GM21786 (cell line): ENCODE measurements around the gene MERTK.
"Not testable (repeated sequence)": the region's sequence is repeated elsewhere in the genome, so short reads cannot be mapped to it uniquely, and the experiment has no call there.

ENCODE experiments used
- ATAC-seq: cut with Tn5 transposase; IDR thresholded peaks from one replicate; pipeline ENCODE4 v1.9.1; 2021; ENCODE audit not compliant: unreplicated experiment

The MERTK gene

GRCh38 chr2:111944531-111945210, 46.3 kb downstream of the MERTK start:
- ATAC-seq = no peak

DNA sequence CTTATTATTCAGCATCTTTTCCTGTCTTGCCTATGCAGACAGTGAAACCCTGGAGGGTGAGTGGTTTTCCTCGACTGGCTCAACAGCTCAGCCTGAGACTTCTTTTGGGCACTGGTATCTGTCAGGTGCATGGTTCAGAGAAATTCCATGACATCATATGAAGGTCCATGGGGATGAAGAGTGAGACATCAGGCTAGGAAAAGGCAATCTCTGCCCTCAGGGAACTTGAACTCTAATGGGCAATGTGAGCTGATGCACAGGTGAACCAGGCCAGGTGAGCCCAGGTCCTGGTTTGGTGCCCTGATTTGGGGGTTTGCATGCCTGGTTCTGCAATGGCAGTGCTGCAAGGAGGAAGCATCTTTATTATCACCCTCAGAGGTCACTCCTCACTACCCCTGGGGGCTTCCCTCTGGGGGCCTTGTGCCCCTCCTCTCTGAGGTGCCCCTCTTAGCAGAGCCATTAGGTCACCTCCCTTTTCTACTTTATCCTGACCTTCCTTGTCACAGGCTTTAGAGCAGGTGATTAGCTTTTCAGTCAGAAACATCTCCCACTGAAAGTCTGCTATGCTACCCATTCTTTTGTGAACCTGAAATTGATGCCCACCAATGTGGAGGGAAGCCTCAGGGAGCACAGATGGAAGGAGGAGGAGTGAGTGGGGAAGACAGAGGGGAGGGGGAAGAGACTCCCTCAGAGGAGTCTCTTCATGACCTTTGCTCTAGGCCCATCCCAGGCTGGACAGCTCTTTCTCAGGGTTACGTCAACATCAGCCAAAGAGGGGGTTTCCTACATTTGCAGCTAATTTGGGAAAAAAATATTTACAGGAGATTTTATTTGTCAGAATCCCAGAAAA, 47.3 kb downstream of the MERTK start:
- no peak for ATAC-seq

- ATAC-seq = no peak
Measured at GRCh38 chr2:111946294-111947114, 48.1 kb downstream of the MERTK start.

DNA sequence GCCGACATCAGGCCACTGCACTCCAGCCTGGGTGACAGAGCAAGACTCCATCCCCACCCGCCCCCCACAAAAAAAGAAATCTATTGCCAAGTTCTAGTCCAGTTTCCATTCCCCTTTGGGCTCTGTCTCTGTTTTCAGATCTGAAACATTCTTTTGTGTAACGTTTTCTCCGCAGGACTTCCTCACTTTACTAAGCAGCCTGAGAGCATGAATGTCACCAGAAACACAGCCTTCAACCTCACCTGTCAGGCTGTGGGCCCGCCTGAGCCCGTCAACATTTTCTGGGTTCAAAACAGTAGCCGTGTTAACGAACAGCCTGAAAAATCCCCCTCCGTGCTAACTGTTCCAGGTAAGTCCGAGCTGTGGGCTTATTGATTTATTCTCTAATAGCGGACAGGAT, 48.8 kb downstream of the MERTK start:
- ATAC-seq = no peak

DNA sequence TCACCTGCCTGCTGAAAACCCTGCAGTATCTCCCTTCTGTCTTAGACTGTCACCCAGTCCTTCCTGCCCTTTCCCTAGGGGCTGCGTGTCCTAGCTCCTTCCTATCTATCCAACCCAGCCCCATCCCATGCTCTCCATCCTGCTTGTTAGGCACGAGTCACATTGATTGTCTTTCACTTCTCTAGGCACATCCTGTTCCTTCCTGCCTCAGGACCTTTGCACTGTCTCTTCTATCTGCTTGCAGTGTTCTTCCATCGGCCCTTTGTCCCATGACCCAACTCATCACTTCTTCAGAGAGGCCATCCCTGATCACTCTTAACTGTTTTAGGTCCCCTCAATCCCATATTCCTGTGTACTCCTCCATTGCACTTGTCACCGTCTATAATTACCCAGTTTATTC, 50.4 kb downstream of the MERTK start:
- no peak for ATAC-seq

DNA sequence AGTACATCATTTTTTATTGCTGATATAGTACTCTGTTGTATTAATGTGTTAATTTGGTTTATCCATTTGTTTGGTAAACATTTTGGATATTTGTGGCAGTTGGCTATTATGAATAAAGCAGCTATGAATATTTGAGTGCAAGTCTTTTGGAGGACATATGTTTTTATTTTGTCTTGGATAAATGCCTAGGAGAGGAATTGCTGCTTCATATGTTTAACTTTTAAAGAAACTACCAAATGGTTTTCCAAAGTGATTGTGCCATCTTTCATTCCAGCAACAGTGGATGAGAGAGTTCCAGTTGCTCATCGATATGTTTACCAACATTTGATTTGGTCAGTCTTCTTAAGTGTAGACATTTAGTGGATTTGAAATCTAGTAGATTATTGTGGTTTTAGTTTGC, 51.8 kb downstream of the MERTK start:
- ATAC-seq = no peak

DNA sequence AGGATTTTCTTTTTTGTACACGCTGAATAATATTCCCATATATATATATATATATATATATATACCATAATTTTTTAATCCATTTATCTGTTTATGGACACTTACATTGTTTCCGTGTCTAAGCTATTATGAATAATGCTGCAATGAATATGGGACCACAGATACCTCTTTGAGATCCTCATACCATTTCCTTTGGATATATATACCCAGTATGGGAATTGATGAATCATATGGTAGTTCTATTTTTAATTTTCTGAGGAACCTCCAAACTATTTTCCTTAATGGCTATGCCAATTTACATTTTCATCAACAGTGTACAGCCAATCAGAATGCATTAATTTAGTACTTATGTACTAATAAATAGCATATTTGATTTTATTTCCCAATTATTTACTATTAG, 53.1 kb downstream of the MERTK start:
- no peak for ATAC-seq

GRCh38 chr2:111952871-111953452, 54.6 kb downstream of the MERTK start:
- ATAC-seq = no peak

- ATAC-seq = no peak
Measured at GRCh38 chr2:111954602-111955332, 56.4 kb downstream of the MERTK start.

DNA sequence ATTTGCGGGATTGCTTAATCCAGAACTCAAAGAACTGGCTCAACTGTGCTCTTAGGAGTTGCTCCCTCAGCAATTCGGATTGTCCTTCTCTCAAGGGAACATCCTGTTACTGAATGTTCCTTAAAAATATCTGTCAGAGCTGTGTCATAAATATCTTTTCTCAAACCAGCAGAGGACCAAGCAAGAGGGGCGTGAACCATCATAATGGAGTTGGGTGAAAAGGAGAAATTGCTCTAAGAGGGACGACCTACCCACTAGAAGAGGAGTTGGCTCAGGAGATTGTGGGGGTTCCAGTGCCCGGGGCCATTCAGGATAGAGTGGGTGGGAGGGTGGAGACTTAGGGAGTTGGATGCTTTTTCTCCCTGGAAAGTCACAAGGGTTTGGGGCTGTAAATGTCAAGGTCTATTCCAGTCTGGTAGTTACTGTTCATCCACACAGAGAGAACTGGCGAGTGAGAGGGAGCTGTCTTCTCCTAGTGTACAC, 59.5 kb downstream of the MERTK start:
- ATAC-seq = no peak

GRCh38 chr2:111958901-111959300, 60.5 kb downstream of the MERTK start:
- ATAC-seq = no peak

DNA sequence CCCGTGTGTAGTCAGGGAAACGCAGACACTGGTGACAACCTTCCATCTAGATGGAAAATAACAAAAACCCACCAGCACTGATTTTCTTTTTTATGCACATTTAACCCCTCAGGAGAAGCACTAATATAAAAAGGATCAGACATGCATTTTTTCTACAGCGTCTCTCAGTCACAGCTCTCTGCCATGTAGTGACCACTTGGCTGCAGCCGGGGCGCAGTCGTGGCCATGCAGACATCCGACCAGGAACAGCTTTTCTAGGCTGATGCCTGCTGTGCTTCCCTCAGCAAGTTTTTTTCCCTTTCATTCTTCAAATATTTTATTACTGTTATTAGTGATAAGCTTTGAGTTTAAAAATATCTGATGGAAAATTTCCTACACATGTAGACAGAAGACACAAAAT, 63.3 kb downstream of the MERTK start:
- no peak for ATAC-seq

- not testable (repeated sequence) for ATAC-seq
Measured at GRCh38 chr2:111963086-111963485, 64.7 kb downstream of the MERTK start.

- ATAC-seq = not testable (repeated sequence)
Measured at GRCh38 chr2:111963508-111963907, 65.1 kb downstream of the MERTK start.

- ATAC-seq = no peak
Measured at GRCh38 chr2:111965062-111965461, 66.7 kb downstream of the MERTK start.

DNA sequence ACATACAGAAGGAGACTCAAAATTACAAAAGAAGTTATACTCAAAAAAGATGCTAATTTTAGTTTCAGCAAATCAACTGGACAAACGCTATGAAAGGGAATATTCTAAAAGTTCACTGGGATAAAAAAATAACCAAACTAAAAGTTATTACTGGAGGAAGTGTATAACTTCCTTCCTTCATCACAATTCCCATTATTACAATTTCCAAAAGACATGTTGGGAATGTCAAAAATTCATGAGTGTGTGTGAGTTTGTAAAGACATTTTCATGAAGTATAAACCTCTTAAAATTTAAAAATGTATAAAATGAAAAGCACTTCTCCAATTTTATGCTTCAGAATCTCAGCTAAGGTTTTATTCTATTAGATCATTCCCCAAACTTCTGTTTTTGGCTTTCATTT, 67.8 kb downstream of the MERTK start:
- no peak for ATAC-seq

- no peak for ATAC-seq
Measured at GRCh38 chr2:111967018-111967417, 68.6 kb downstream of the MERTK start.

DNA sequence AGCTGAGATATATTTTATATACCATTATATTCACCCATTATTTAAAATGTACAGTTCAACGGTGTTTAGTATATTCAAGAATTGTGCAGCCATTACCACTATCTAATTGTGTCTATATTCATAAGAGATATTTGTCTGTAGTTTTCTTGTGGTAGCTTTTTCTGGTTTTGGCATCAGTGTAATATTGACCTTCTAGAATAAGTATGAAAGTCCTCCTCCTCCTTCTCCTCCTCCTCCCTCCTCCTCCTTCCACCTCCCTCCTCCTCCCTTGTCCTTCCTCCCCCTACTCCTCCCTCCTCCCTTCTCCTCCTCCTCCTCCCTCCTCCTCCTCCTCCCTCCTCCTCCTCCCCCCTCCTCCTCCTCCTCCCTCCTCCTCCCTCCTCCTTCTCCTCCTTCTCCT, 72.0 kb downstream of the MERTK start:
- ATAC-seq = no peak

GRCh38 chr2:111972955-111973565, 74.7 kb downstream of the MERTK start:
- no peak for ATAC-seq

GRCh38 chr2:111973701-111974100, 75.3 kb downstream of the MERTK start:
- no peak for ATAC-seq
